Body of pancreas (tissue), 4 donors: Measurements from ENCODE around the gene TSSK2.

Experiments used
- CTCF ChIP-seq, 7 experiments: fragments of 450-650 bp in 4 of 7; fragments of 200-600 bp in 3 of 7; sonication (generic) in 3 of 7; IDR thresholded peaks; one replicate each; pipeline ENCODE4 v1.5.1; 2016 to 2019; ENCODE audit warnings: antibody characterized with exemption in 7 of 7
- POLR2A ChIP-seq, 3 donors: fragments of 450-650 bp; IDR thresholded peaks; one replicate each; pipeline ENCODE4 v1.6.1; 2016; ENCODE audit warnings: antibody characterized with exemption in 3 of 3, mild to moderate bottlenecking in 2 of 3

GRCh38 chr22:19119949-19120348 is 11.2 kb upstream of the TSSK2 start:
- TF ChIP-seq POLR2A (IDR thresholded peaks at IDR 0.05) (no peak), CTCF (IDR thresholded peaks at IDR 0.05) (no peak)
